ENCODE data around the gene PICK1.

- no peak for TF ChIP-seq TAF1 (IDR thresholded peaks at IDR 0.05; ENCODE audit: low read depth)
- TF ChIP-seq USF1 (IDR thresholded peaks at IDR 0.05) = no peak
- TF ChIP-seq YY1 (IDR thresholded peaks at IDR 0.05; ENCODE audit: low read depth) = no peak
- no peak for TF ChIP-seq EGR1 (IDR thresholded peaks at IDR 0.05)
Measured at GRCh38 chr22:38086001-38086845, 29.0 kb downstream of the PICK1 start.
